ENCODE data around the gene UBQLN3.

UBQLN3 gene

DNA sequence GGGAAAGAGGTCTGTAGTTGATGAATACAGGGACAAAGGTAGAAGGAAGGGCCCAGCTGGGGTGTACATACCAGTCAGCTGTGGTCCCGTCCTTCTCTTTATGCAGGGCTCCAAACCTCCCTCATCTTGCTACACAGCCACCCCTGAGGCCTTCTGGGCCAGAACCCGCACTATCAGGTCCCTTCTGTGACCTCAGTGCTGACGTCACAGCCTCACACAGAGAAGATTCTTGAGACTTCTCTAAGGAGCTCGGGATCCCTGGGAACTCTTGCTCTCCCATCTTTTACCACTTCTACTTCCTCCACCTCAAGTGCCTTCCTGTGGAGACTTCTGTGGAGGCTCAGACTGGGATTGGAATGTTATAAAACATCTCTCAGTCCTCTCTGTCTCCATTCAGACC is at the start of gene UBQLN3:
Gene UBQLN3 (minus strand): TSS at position 155 of the 400 bp plus-strand sequence. CDS start 399 bp downstream, outside the sequence.
- no peak within 1 kb of the TSS for H3K27ac ChIP-seq
- no peak for TF ChIP-seq ZFX (IDR thresholded peaks at IDR 0.05; ENCODE audit: borderline replicate concordance)
- TF ChIP-seq, protein P1, sequence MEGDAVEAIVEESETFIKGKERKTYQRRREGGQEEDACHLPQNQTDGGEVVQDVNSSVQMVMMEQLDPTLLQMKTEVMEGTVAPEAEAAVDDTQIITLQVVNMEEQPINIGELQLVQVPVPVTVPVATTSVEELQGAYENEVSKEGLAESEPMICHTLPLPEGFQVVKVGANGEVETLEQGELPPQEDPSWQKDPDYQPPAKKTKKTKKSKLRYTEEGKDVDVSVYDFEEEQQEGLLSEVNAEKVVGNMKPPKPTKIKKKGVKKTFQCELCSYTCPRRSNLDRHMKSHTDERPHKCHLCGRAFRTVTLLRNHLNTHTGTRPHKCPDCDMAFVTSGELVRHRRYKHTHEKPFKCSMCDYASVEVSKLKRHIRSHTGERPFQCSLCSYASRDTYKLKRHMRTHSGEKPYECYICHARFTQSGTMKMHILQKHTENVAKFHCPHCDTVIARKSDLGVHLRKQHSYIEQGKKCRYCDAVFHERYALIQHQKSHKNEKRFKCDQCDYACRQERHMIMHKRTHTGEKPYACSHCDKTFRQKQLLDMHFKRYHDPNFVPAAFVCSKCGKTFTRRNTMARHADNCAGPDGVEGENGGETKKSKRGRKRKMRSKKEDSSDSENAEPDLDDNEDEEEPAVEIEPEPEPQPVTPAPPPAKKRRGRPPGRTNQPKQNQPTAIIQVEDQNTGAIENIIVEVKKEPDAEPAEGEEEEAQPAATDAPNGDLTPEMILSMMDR (IDR thresholded peaks at IDR 0.05), result no peak

DNA sequence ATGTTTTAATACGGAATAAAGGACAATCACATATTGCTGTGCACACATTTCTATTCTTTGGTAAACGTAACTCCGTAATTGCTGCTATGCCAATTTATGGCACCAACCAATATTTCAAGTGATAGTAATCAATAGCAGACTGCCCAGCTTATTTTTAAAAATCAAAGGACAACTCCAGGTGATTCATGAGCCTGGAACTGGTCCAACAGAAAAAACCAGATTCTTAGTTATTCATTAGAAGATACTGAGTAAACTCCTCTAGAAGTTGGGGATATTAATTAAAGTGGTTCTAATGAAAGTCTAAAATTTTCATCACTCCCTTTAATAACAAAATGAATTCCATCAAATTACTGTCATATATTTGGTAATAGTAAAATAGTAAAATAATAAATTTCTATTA is 48.0 kb upstream of the UBQLN3 start:
- no peak overlapping the region for H3K27ac ChIP-seq
- no peak for TF ChIP-seq ZFX (IDR thresholded peaks at IDR 0.05; ENCODE audit: borderline replicate concordance)
- TF ChIP-seq, protein P1 (IDR thresholded peaks at IDR 0.05), result no peak

DNA sequence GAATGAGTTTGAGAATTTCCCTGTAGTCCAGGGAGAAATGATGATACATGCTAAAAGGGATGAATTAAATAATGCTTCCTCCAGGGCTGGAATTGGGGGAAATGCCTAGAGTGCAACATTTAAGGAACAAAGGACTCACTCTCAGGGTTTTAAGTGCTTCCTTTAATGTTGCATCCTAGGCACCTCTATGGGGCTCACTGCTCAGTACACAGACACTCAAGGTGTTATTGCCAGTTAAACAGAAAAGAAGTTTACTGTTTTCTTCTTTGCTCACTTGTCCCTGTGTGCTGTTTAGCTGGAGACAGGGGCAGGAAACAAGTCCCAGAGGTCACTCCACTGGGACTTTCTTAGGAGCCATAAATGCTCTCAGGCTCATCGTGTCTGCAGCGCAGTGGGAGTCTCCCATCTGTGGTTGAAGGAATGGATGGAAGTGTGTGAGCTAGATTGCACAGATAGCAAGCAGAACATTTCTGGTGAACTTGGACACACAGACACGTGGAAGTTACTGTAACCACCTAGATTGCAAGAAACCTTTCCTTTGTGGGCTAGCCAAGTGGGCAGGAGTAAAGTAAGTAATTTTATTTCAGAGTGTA is 46.9 kb upstream of the UBQLN3 start:
- no peak overlapping the region for H3K27ac ChIP-seq
- TF ChIP-seq, protein P1 (IDR thresholded peaks at IDR 0.05), result no peak
- TF ChIP-seq ZFX (IDR thresholded peaks at IDR 0.05; ENCODE audit: borderline replicate concordance), result no peak

DNA sequence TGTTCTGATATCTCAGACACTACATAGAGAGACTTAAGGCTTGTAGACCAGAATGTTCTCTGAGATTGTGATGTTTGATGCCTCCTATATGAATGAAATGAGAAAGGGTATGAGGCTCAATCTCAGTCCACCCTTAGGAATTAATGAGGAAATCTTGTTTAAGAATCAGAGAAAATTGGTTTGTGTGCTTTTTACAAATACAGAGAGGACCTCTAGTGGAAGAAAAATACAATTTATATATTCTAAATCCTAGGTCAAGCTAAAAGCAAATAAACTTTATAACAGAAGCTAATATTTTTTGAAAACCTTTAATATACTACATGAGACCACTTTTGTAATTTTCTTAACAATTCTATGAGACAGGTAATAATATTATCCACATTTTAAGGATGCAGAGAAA is 43.6 kb upstream of the UBQLN3 start:
- TF ChIP-seq, protein P1 (IDR thresholded peaks at IDR 0.05), result peak; percentile 27
- no peak for TF ChIP-seq ZFX (IDR thresholded peaks at IDR 0.05; ENCODE audit: borderline replicate concordance)
- no peak overlapping the region for H3K27ac ChIP-seq

DNA sequence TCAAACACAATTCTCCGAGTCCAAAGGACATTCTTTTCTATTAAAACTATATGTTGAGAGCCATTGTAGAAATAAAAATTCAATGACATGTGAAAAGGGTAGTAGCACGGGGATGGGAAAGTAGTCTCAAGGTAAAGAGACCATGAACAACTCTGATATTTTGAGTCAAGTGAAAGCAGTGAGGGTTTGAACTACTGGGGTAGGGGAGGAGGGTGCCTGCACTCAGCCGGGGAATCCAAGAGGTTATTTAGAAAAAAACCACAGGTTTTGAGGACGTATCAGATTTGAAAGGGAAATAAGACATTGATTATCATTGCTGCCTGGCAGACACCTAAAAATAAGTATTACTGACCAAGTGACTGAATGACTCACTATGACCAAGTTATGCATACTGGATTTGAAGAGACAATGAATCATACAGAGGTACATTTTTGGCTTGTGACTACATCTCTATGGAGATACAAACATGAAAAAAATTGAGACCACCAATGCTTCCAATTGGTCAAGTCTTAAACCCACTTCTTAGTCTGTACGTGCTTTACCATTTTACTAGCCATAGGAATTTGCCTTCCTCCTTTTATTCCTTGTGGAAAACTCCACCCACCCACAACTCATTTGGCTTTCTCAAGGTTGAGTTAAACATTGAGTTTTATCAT is 40.8 kb upstream of the UBQLN3 start:
- H3K27ac ChIP-seq, result no peak overlapping the region

DNA sequence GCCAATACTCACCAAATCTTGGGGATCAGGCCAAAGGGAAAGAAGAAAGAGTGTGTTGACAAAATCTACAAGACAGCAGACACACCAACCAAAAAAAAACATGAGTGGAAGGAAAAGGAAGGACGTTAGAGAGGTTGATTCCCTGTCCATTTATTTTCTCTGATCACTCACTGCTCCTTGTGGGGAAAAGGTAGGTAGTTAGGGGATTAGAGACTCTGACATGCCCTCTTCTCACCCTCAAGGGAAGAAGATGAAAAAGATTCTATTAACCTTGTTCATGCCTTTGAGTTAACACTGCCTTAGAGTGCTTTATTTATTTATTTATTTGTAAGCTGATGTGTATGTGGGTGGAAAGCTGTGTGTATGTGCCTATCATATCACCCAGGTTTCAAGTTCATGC is 38.7 kb upstream of the UBQLN3 start, which contains the start of gene OR52H1:
Gene OR52H1 (minus strand): TSS at position 101 of the 400 bp plus-strand sequence. CDS start 3,035 bp downstream, outside the sequence.
- TF ChIP-seq, protein P1 (IDR thresholded peaks at IDR 0.05), result no peak
- no peak for TF ChIP-seq ZFX (IDR thresholded peaks at IDR 0.05; ENCODE audit: borderline replicate concordance)
- no peak within 1 kb of the TSS for H3K27ac ChIP-seq

More for the DNA sequence above, 40.8 kb upstream of the UBQLN3 start:
- TF ChIP-seq ZFX (IDR thresholded peaks at IDR 0.05; ENCODE audit: borderline replicate concordance), result no peak
- TF ChIP-seq, protein P1 (IDR thresholded peaks at IDR 0.05), result no peak

DNA sequence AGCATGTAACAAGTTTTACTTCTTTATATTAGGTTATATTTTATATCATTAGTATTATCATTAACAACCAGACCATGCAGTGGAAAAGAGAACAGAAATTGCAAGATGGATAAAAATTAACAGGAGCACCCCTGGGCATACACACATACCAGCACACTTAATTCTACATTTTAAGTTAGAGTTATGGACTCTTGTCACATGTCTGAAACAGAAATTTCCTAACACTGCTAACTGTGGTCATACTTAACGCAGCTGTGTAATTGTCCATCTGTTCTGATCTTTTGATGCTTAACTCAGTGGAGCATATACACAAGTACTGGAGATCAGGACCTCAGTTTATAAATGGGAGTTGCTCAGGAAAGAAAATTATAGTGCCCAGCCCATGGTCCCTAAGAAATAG is 38.2 kb upstream of the UBQLN3 start:
- TF ChIP-seq, protein P1 (IDR thresholded peaks at IDR 0.05), result no peak
- no peak overlapping the region for H3K27ac ChIP-seq
